DOHH2 (cell line): Measurements from ENCODE around the gene TMEM123.

ENCODE experiments used
- CTCF ChIP-seq: fragments of 200-600 bp; sonication (generic); IDR thresholded peaks from one replicate; pipeline ENCODE4 v1.5.1; 2014; ENCODE audit warnings: antibody characterized with exemption, mild to moderate bottlenecking, low read depth, low read length; ENCODE audit not compliant: poor library complexity, severe bottlenecking
- EZH2phosphoT487 ChIP-seq: fragments of 200-600 bp; sonication (generic); IDR thresholded peaks from 2 replicates; pipeline ENCODE4 v1.6.1; 2017; ENCODE audit warnings: borderline replicate concordance, mild to moderate bottlenecking, antibody characterized with exemption, low read length, moderate library complexity, mixed read lengths

DNA sequence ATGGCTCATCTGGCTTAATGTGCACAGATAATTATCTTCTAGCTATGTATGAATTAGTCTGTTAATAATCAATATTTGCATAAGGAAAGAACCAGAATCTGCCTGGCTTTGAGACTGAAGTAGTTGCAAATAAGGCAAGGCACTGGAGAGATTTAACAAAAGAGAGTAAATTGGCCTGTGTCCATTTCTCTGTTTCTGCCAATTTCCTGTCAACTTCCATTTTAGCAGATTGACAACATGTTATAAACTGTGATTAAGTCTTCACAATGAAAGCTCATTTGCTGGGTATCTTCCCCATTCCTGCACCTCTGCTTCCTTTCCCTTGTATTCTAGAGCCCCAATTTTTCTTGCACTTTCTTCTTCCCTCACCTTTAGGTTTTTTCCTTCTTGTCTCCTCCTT is 5.3 kb upstream of the TMEM123 start:
- no peak for TF ChIP-seq CTCF
- TF ChIP-seq EZH2phosphoT487, result no peak
